ENCODE data around the gene CCDC59.

DNA sequence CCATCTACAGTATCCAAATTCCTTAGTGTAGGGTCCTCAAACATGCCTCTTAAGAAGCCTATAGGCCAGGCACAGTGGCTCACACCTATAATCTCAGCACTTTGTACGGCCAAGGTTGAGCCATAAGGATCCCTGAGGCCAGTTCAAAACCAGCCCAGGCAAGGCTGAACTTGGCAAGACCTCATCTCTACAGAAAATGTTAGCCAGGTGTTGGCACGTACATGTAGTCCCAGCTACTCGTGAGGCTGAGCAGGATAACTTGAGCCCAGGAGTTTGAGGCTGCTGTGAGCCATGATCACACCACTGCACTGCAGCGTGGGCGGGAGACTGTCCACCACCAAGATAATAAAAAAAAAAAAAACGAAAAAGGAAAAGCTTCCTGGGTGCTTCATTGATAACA, 6.8 kb downstream of the CCDC59 start:
- TF ChIP-seq, protein P1, sequence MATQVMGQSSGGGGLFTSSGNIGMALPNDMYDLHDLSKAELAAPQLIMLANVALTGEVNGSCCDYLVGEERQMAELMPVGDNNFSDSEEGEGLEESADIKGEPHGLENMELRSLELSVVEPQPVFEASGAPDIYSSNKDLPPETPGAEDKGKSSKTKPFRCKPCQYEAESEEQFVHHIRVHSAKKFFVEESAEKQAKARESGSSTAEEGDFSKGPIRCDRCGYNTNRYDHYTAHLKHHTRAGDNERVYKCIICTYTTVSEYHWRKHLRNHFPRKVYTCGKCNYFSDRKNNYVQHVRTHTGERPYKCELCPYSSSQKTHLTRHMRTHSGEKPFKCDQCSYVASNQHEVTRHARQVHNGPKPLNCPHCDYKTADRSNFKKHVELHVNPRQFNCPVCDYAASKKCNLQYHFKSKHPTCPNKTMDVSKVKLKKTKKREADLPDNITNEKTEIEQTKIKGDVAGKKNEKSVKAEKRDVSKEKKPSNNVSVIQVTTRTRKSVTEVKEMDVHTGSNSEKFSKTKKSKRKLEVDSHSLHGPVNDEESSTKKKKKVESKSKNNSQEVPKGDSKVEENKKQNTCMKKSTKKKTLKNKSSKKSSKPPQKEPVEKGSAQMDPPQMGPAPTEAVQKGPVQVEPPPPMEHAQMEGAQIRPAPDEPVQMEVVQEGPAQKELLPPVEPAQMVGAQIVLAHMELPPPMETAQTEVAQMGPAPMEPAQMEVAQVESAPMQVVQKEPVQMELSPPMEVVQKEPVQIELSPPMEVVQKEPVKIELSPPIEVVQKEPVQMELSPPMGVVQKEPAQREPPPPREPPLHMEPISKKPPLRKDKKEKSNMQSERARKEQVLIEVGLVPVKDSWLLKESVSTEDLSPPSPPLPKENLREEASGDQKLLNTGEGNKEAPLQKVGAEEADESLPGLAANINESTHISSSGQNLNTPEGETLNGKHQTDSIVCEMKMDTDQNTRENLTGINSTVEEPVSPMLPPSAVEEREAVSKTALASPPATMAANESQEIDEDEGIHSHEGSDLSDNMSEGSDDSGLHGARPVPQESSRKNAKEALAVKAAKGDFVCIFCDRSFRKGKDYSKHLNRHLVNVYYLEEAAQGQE (IDR thresholded peaks at IDR 0.05; ENCODE audit: borderline replicate concordance), result no peak
- TF ChIP-seq, protein P2, sequence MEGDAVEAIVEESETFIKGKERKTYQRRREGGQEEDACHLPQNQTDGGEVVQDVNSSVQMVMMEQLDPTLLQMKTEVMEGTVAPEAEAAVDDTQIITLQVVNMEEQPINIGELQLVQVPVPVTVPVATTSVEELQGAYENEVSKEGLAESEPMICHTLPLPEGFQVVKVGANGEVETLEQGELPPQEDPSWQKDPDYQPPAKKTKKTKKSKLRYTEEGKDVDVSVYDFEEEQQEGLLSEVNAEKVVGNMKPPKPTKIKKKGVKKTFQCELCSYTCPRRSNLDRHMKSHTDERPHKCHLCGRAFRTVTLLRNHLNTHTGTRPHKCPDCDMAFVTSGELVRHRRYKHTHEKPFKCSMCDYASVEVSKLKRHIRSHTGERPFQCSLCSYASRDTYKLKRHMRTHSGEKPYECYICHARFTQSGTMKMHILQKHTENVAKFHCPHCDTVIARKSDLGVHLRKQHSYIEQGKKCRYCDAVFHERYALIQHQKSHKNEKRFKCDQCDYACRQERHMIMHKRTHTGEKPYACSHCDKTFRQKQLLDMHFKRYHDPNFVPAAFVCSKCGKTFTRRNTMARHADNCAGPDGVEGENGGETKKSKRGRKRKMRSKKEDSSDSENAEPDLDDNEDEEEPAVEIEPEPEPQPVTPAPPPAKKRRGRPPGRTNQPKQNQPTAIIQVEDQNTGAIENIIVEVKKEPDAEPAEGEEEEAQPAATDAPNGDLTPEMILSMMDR (IDR thresholded peaks at IDR 0.05; ENCODE audit: poor library complexity, severe bottlenecking), result no peak
- TF ChIP-seq EZH2 (IDR thresholded peaks at IDR 0.05; ENCODE audit: borderline replicate concordance, insufficient read depth, low read length, poor library complexity, severe bottlenecking), result no peak
- no peak for TF ChIP-seq POLR2AphosphoS5 (IDR thresholded peaks at IDR 0.05)
